ENCODE results near the gene CFLAR. TPM values are rescaled to one million over a fixed set of nuclear protein-coding genes. Genes with fewer than 3 reads are reported as not detected.

CFLAR gene
- total and polyA plus RNA-seq, 2 of the 13 experiments (the other 11 are each of a cell fraction or from before 2014, with no cell fraction given) = 43.8 to 92.1 TPM

DNA sequence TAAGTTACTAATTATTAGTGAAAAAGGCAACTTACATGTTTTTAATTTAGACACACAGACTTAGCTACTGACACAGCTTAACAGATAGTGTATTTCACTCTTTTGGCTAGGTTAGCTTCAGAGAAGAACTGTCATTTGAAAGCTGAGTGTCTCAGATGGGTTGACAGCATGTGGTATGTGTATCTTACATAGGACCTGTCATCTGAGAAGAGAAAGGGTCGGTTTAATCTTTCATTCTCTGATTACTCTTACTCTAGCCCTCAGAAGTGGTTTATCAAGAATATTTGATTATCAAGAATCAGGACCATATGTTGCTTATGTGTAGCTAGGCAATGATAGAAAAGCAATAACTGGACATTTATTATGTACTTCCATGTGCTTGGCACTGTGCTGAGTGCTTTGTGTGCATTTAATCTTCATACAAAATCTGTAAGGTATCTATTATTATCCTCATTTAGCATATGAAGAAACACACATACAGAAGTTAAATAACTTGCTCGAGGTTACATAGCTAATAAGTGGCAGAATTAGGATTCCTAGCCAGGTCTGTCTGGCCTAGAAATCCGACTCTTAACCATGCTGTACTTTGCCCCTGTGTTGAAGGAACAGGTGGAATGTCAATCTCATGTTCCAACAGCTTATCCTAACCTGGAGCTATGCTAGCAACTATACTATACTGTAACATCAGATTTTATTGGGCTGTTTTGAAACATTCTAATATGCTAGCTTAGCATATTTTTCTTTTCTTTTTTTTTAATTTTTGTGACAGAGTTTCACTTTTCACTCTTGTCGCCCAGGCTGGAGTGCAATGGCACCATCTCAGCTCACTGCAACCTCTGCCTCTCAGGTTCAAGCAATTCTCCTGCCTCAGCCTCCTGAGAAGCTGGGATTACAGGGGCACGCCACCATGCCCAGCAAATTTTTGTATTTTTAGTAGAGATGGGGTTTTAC, 28.4 kb downstream of the CFLAR start (continued):
- TF ChIP-seq, protein P1, sequence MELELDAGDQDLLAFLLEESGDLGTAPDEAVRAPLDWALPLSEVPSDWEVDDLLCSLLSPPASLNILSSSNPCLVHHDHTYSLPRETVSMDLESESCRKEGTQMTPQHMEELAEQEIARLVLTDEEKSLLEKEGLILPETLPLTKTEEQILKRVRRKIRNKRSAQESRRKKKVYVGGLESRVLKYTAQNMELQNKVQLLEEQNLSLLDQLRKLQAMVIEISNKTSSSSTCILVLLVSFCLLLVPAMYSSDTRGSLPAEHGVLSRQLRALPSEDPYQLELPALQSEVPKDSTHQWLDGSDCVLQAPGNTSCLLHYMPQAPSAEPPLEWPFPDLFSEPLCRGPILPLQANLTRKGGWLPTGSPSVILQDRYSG (CRISPR knock-in tag; IDR thresholded peaks at IDR 0.05) = no peak
- TF ChIP-seq HDAC2 (CRISPR knock-in tag; IDR thresholded peaks at IDR 0.05) (0 out of 2 replicates have a peak, but pooled peaks have one; percentile 20), SIX1 (CRISPR knock-in tag; IDR thresholded peaks at IDR 0.05; ENCODE audit: borderline replicate concordance) (peak; percentile 58; the same call in 1 of the 2 replicates), RFXAP (CRISPR knock-in tag; IDR thresholded peaks at IDR 0.05; ENCODE audit: borderline replicate concordance) (peak; percentile 47; the same call in 1 of the 2 replicates), SIX4 (CRISPR knock-in tag; IDR thresholded peaks at IDR 0.05) (0 out of 2 replicates have a peak, but pooled peaks have one; percentile 55), MAFF (IDR thresholded peaks at IDR 0.05; ENCODE audit: low read depth, low read length) (peak; percentile 84), KDM5B (CRISPR knock-in tag; IDR thresholded peaks at IDR 0.05; ENCODE audit: borderline replicate concordance) (no peak), BCL6 (CRISPR knock-in tag; IDR thresholded peaks at IDR 0.05) (peak; percentile 50), PPARG (CRISPR knock-in tag; conservative IDR thresholded peaks at IDR 0.05) (peak; percentile 43; the same call in 1 of the 2 replicates), ZNF230 (CRISPR knock-in tag; IDR thresholded peaks at IDR 0.05) (no peak), KAT8 (CRISPR knock-in tag; IDR thresholded peaks at IDR 0.05) (0 out of 2 replicates have a peak, but pooled peaks have one; percentile 14), ZNF180 (CRISPR knock-in tag; IDR thresholded peaks at IDR 0.05; ENCODE audit: borderline replicate concordance, low read depth) (no peak), NR2F6 (IDR thresholded peaks at IDR 0.05) (no peak), NR2F6 (CRISPR knock-in tag; IDR thresholded peaks at IDR 0.05) (peak; percentile 41; the same call in 1 of the 2 replicates), MIXL1 (CRISPR knock-in tag; IDR thresholded peaks at IDR 0.05) (0 out of 2 replicates have a peak, but pooled peaks have one; percentile 14), TEAD3 (CRISPR knock-in tag; optimal IDR thresholded peaks at IDR 0.05; ENCODE audit: borderline replicate concordance) (peak; percentile 89), ZNF614 (CRISPR knock-in tag; IDR thresholded peaks at IDR 0.05; ENCODE audit: borderline replicate concordance) (peak; percentile 72; the same call in 1 of the 2 replicates), SRF (IDR thresholded peaks at IDR 0.05; ENCODE audit: low read depth, low read length) (no peak), ZNF724P (CRISPR knock-in tag; IDR thresholded peaks at IDR 0.05; ENCODE audit: borderline replicate concordance) (0 out of 2 replicates have a peak, but pooled peaks have one; percentile 51), HNF4A (CRISPR knock-in tag; IDR thresholded peaks at IDR 0.05) (peak; percentile 87)
- TF ChIP-seq, protein P2, sequence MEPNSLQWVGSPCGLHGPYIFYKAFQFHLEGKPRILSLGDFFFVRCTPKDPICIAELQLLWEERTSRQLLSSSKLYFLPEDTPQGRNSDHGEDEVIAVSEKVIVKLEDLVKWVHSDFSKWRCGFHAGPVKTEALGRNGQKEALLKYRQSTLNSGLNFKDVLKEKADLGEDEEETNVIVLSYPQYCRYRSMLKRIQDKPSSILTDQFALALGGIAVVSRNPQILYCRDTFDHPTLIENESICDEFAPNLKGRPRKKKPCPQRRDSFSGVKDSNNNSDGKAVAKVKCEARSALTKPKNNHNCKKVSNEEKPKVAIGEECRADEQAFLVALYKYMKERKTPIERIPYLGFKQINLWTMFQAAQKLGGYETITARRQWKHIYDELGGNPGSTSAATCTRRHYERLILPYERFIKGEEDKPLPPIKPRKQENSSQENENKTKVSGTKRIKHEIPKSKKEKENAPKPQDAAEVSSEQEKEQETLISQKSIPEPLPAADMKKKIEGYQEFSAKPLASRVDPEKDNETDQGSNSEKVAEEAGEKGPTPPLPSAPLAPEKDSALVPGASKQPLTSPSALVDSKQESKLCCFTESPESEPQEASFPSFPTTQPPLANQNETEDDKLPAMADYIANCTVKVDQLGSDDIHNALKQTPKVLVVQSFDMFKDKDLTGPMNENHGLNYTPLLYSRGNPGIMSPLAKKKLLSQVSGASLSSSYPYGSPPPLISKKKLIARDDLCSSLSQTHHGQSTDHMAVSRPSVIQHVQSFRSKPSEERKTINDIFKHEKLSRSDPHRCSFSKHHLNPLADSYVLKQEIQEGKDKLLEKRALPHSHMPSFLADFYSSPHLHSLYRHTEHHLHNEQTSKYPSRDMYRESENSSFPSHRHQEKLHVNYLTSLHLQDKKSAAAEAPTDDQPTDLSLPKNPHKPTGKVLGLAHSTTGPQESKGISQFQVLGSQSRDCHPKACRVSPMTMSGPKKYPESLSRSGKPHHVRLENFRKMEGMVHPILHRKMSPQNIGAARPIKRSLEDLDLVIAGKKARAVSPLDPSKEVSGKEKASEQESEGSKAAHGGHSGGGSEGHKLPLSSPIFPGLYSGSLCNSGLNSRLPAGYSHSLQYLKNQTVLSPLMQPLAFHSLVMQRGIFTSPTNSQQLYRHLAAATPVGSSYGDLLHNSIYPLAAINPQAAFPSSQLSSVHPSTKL (CRISPR knock-in tag; IDR thresholded peaks at IDR 0.05) = peak; percentile 57
- TF ChIP-seq, protein P3, sequence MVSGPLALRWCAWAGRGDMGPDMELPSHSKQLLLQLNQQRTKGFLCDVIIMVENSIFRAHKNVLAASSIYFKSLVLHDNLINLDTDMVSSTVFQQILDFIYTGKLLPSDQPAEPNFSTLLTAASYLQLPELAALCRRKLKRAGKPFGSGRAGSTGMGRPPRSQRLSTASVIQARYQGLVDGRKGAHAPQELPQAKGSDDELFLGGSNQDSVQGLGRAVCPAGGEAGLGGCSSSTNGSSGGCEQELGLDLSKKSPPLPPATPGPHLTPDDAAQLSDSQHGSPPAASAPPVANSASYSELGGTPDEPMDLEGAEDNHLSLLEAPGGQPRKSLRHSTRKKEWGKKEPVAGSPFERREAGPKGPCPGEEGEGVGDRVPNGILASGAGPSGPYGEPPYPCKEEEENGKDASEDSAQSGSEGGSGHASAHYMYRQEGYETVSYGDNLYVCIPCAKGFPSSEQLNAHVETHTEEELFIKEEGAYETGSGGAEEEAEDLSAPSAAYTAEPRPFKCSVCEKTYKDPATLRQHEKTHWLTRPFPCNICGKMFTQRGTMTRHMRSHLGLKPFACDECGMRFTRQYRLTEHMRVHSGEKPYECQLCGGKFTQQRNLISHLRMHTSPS (CRISPR knock-in tag; IDR thresholded peaks at IDR 0.05; ENCODE audit: low read depth) = no peak
